HK-2 (cell line): Measurements from ENCODE around the gene ZC3H13.
"Not testable (repeated sequence)": the region's sequence is repeated elsewhere in the genome, so short reads cannot be mapped to it uniquely, and the experiment has no call there.

ENCODE experiments used
- DNase-seq: peaks from one replicate; pipeline ENCODE4 v3.0.0-alpha.2; 2018; ENCODE audit not compliant: unreplicated experiment

The ZC3H13 gene

DNA sequence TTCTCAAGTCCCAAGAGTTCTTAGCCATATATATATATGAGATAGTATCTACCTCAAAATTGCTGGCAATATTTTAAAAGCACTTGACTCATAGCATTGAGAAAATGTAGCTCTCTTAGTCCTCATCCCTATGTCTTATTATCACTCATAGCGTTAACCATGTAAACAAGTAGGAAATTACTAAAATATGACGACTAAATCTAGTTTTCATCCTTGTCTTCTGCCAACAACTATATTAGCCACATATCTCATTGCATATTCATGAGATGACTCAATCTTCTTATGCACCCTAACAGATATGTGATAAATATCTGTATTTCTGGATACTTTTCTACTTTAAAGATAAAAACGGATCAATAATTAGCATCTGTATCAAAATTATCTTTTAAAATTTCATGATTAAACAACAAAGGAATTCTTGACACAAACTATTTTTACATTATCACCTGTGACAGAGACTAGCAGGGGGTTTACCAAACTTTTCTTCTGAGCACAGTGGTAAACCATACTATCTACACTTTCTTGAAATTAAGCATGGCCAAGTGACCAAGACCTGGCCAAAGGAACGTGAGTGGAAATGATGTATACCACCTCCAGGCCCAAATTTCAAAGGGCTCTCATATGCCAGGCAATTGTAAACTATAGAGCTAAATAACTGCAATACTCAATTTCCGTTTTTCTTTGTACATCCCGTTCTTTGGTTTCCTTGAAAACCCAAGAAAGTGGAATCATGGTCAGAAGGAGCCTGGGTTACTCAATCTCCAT lies 45.7 kb downstream of the ZC3H13 start:
- DNase-seq = no peak

DNA sequence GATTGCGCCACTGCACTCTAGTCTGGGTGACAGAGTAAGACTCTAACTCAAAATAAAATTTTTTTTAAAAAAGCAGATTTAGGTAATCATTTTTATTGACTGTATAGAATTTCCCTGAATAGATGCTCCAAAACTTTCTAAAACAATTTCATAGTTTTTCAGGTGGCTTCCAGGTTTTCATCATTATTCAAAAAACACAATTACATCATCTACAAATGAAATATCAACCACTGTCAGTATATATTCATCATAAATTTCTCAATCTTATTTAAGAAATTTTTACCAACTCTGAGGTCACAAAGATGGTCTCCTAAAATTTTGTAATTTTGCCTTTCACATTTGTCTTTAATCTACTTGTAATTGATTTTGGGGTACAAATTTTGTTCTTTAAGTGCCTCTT lies 48.1 kb downstream of the ZC3H13 start:
- DNase-seq = no peak

DNA sequence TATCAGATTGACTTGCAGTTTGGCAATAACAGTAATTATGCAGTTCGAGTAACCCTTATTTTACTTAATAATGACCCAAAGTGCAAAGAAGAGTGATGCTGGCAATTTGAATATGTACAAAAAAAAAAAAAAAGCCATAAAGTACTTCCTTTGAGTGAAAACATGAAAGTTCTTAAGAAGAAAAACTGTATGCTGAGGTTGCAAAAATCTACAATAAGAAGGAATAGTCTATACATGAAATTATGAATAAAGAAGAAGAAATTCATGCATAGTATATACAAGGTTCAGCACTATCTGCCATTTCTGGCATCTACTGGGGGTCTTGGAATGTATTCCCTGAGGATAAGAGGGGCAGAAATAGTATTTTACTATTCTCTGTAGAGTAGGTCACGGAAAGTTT lies 55.9 kb downstream of the ZC3H13 start:
- no peak for DNase-seq

DNA sequence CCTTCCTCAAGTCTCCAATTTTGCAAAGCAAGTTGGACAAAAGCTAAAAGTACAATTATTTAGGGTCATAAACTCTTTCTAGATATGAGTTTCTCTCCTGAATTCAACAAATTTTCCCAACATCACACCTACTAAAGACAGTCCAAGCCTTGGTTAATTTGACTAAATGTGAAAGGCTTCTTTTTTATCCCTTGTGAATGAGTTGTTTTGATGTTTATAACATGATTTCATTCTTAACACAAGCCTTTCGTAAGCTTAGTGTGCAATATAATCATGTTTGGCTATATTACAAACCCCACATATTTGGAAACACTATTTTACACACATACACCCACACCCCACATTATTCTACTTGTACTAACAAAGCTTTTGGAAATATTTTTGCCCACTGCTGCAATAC lies 57.3 kb downstream of the ZC3H13 start:
- DNase-seq = no peak

DNA sequence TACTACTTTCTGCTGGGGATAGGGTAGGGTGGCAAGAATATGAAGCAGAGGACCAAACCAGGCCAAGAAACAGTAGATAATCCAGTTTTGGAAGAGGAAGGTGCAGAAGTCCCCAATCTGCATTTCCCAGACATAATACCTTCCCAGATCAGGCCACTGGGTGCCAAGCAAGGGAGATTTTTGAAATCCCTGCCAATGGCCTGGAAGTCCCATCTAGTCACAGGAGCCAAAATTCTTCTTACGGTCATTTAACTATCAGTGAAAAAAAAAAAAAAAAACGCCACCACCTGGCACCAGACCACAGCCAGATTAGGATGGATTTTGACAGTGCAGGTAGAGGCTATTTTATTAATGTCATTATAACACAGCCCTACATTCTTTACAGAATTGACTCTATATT lies 57.8 kb downstream of the ZC3H13 start:
- no peak for DNase-seq

DNA sequence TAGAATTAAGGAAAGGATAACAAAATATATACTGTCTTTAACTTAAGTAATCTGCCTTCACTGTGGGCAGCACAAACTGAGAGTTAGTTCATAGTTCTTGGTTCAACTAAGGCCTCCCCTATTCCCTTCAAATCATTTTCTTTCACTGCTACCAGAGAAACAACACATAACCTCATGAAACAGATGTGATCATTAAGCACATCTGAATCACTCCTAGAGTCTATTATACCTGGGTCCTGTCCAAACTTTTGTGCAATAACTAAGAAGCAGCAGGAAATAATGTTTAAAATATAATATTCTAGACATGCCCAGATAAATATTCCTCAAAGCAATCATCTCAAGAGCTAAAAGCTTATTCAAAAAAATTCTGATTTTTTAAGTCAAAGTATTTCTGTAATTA lies 62.9 kb downstream of the ZC3H13 start:
- DNase-seq = no peak

DNA sequence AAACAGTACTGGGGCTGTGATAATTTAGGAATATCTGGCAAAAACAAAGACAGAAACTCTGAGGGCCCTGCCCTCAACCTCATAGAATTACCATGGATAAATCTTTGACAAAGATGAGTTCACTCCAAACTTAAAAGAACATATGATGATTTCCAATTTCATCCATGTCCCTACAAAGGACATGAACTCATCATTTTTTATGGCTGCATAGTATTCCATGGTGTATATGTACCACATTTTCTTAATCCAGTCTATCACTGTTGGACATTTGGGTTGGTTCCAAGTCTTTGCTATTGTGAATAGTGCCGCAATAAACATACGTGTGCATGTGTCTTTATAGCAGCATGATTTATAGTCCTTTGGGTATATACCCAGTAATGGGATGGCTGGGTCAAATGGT lies 71.4 kb downstream of the ZC3H13 start:
- not testable (repeated sequence) for DNase-seq

DNA sequence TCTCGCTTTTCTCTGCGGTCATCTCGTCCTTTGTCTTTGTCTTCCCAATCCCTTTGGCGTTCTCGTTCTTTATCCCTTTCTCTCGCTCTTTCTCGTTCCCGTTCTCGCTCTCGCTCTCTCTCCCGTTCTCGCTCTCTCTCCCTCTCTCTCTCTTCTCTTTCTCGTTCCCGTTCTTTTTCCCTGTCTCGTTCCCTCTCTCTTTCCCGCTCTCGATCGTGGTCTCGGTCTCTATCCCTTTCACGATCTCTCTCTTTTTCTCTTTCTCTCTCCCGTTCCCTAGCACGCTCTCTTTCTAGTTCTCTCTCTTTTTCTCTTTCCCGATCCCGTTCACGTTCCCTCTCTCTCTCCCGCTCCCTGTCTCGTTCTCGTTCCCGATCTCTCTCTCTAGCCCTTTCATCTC lies 77.2 kb downstream of the ZC3H13 start:
- no peak for DNase-seq

DNA sequence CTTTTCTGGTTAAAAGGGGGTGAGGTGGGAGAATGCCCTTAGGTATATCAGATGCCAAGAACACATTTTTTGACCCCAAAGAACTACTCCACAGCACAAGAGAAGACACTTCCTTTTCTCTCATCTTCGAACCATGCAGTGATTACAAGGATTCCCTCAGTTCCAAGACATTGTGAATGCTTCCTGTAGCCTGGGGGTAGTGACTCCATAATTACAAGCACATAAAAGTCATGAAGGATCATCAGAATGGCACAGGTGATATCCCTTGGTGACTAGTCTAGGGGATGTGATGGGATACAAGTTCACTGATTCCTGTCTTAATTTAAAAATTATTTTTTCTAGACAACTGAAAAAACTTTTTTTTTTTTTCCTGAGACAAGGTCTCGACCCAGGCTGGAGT lies 78.0 kb downstream of the ZC3H13 start:
- DNase-seq = no peak

DNA sequence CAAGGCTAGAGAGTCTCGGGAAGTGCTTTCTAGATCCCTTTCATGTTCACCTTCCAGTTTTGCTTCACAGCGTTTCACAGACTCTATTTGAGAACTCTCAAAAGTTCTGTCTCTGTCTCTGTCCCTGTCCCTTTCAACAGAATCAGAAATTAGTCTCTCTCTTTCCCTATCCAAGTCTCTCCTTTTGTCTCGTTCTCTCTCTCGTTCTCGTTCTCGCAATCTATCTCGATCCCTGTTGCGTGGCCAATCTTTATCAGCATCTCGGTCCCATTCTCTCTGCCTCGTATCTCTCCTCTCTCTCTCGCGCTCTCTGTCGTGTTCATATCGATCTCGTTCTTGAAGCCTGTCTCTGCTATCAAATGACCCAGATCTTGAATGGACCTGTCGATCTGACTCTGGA lies 85.0 kb downstream of the ZC3H13 start:
- no peak for DNase-seq

DNA sequence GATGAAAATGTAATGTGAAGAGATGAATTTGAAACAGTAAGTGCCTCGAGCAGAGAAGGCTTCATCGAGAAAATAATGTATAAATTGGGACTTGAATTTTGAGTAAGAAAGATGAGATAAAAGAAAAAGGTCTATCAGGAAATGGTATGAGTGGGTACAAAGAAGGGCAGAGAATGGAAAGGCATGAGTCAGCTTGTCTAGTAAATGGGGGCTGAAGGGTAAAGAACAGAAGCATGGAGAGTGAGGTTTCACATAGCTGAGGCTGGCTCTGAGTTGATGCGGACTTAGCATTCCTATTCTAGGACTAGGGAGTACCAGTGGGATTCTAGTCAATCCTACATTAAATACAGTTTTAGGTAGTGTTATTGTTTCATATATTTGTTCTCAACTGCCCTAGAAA lies 85.8 kb downstream of the ZC3H13 start:
- no peak for DNase-seq

DNA sequence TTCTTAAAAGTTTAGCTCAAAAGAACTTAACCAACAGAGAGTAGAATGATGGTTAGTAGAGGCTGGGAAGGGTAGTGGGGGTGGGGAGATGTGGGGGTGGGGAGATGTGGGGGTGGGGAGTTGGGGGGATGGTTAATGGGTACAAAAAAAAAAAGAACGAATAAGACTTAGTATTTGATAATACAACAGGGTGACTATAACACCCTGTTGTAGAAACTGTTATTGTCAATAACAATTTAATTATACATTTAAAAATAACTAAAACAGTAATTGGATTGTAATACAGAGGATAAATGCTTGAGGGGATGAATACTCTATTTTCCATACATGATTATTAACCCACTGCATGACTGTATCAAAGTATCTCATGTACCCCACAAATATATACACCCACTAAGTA lies 91.1 kb downstream of the ZC3H13 start:
- no peak for DNase-seq

DNA sequence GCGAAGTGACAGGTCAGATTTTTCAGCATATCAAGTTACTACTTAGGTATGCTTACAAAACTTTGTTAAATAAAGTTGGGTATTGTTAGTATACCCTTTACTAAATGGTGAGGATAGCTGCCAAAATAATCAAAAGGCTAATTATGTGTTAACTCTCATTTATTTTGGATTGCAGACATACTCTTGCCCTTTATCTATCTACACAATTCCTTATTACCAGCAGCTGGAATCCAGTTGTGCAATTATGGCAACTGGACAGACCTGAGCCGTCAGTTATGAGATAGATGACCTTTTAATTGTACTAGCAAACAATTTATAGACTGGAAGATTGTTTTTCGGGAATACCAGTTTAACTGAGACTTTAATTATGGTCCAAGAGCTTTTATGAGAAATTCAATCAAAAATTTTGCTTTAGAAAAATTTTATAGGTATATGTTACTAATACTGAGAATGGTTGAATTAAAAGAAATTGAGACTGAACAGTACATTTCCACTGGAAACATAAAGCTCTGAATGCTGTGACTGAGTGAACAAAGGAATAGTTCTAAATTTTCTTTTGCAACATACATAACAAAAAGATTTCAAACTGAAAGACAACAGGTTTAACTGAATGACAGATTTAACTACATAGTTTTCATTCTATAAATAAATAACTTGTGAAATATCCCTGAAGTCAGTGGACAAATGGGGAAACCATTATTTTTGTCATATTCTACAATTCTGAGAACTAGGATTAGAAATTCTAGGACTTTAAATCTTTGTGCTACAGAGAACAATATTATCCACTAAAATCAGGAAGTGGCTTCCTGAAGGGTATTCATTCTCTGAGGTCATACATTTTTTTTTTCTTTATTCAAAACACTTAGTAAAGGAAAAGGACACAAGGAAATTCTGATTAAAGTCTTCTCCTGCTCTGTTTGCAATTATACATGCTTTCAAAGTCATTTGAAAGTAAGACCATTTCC lies 97.4 kb downstream of the ZC3H13 start:
- DNase-seq = no peak

DNA sequence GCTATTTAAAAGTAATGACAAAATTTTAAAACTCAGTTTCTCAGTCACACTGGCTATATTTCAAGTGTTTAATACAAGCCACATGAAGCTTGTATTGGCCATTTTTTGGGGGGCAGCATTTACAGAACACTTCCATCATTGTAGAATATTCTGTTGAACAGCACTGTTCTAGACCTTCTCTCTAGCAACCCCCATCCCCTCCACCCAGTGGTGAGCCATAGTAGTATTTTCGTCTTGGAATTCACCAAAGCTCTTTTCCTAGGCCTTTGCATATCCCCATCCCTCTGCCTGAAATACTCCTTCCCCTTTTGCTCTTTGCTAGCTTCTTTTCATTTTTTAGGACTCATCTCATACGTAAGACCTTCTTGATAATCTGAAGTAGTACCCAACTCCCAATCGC lies 99.5 kb downstream of the ZC3H13 start:
- DNase-seq = no peak

DNA sequence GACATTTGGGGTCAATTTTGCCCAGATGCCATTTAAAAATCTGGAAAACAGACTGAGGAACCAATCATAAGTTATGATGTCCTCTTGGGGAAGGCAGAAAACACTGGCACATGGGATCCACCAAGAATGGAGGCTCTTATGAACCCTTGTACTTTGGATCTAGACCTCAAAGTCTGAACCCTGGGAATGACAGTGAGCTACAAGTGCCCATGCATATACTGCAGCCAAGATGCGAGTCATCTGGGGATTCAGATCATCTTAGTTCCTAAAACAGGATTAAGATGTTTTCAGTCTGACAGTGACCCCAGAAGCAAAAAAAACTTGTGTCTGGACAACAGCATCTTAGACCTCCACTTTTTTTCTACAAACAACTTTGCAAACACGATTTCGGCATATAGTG lies 100.8 kb downstream of the ZC3H13 start:
- no peak for DNase-seq

DNA sequence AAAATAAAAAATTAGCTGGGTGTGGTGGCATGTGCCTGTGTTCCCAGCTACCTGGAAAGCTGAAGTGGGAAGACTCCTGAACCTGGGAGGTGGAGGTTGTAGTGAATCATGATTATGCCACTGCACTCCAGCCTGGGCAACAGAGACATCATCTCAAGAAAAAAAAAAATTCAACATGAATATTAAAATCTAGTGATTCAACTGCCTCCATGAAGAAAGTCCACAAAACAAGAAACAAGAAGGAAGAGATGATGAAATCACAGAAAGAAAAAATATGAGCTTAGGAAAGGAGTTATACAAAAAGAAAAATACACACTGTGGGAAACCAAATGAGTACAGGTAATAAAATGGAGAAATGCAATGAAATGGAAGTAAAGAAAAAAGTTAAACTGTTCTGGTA lies 101.4 kb downstream of the ZC3H13 start:
- no peak for DNase-seq

DNA sequence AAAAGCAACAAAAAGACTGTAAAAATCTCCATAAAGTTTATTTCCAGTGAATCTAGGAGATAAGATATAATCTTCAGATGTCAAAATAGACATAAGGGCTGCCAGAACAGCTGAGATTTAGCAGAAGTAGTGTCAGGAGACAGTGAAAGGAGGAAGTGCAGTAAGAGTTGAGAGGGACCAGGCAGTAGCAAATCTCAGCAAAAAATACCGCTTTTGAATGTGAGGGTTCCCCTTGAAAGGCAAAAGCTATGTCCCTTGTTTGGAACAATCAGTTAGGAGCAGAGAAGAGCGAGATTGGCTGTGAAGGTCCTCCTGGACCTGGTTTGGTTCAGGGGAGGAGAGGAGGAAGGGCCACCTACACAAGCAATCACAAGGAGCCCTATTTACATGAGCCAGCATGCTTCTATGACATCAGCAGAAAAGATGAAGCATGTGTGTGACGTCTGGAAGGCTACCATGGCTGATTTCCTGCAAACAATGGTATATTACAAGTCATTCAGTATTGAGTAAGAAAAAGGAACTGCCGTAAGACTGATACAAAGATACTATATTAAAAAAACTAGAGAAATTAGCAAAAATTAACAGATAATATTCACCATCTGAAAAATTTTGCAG lies 102.1 kb downstream of the ZC3H13 start:
- no peak for DNase-seq

DNA sequence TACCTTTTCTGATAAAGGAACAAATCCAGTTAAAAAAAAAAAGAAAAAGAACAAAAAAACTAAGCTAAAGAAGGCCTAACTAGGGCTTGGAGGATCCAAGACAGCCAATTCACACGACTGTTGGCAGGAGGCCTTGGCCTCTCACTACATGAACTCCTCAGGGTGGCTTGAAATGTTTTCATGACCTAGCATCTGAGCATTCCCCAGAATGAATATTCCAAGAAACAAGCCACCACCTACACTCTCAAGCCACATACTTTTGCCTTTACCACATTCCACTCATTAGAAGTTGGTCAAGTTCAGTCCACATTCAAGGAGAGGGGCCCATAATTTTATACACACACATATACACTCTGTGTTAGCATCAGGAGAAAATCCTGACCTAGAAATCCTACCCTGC lies 103.4 kb downstream of the ZC3H13 start:
- no peak for DNase-seq

DNA sequence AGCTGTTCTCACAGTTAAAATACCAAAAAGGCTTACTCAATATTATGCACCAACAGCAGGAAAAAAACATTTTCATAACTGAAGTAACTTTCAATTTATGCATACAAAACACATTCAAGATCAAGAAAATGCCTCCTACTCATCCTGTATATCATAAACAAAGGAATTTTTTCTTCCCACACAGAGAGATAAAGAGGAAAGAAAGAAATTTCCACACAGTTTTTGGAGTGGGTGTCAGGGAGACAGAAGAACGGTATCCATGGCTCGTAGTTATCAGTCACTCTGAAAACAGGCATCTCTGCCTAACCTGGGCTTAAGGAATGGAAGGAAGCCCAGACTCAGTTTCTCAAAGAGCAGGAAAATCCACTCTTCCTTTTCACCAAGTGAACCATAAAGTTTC lies 108.6 kb downstream of the ZC3H13 start:
- no peak for DNase-seq

DNA sequence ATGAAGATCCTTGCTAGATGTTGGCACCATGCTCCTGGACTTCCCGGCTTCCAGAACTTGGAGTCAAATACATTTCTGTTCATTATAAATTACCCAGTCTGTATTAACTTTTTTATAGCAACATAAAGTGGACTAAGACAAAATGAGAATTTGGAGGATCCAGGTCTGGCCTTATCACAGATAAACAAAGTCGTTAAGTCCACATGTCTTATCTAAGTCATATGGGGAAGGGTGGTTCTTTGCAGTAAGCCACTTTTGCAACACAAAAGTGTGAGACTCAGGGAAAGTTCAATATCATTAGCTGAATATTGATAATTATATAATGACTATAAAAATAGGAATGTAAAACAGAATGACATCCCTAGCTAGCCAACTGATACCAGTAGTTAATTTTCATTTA lies 109.4 kb downstream of the ZC3H13 start:
- no peak for DNase-seq

DNA sequence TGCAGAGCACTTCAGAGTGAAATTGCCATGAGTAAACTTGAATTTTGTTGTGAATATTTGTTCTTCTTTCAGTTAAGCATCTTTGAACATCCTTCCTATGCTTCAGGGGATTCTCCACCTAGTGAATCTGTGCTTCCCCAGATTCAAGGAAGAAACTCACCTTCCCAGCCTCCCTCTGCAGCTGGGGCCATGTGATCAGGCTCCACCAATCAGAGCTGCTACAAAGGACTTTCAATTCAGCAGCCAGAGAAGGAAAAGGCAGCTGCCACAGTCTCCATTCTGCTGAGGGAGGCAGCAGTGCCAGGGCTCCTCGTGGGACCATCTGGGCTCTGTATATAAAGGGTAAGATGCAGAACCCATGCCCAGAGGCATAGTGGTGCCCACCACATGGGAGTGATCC lies 111.3 kb downstream of the ZC3H13 start:
- DNase-seq = no peak

DNA sequence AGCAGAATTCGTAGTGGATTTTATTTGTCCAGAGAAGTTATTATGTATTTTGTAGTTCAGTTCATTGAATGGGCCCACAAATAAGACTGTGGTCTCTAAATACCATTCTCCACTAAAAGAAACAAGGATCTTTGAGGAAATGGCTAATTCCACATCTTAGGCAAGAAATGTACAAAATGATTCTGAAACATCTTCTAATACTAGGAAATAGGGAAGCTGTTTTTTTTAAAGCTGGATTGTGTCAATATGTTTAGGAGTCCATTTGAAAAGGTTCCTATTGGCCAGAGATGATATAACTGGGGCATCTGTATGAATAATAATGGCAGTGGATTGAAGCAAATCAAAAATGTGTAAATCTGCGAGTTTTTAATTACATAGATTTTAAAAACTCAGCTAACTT lies 112.5 kb downstream of the ZC3H13 start:
- no peak for DNase-seq

DNA sequence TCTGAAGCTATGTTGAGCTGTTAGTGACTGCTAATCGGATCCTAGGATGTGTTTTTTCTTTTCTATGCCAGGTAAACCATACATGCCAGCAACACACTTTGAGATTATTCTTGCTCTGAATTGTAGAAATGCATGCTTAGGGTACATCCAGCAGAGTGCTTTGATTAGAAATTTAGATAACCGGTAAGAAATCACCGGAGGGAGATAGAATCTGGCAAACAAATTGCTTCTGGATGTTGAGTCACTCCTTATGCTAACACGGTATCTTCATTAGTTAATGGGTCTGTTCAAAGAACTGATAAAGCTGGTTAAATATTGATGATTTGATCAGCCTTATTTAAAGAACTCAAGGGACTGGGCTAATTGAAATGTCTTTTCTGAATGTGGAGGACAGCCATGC lies 115.9 kb downstream of the ZC3H13 start:
- no peak for DNase-seq
